NCI-H774 (cell line): Measurements from ENCODE around the gene FANCC.

Experiments used
- DNase-seq: peaks from one replicate; lab custom pipeline; 2025; lab: John Stamatoyannopoulos, UW

FANCC gene

DNA sequence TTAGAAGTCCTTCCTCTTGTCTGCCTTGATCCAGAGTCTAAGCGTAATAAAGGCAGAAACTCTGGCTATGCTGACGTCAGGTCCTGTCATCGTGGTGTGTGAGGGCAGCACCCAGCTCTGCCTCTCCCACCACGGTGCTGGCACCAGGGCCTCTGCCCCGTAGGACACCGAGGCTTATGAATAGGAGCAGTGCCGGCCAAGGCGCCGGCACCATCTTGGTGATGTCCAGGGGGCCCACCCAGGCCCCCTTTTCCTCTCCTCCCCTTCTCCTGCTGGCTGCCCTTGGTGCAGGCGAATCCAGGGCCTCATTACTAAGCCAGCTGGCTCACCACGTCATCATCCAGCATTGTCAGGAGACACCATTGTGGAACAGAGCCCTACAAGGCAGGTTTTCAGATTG lies 252.3 kb downstream of the FANCC start:
- DNase-seq = no peak

DNA sequence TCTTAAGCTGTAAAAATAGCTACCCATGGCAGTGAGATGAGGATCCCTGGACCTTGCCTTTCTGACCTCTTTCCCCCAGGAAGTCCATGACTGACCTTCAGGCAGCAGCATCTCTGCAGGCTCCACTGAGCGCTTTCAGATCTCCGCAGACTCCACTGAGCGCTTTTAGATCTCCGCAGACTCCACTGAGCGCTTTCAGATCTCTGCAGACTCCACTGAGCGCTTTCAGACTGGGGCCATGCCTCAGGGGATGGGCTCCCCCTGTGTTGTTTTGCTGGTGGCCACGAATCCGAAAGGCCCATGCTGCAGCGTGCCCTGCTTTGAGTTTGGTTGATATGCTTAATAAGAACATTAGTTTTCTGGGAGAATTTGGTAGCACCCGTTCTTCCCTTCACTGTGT lies 254.2 kb downstream of the FANCC start:
- no peak for DNase-seq

DNA sequence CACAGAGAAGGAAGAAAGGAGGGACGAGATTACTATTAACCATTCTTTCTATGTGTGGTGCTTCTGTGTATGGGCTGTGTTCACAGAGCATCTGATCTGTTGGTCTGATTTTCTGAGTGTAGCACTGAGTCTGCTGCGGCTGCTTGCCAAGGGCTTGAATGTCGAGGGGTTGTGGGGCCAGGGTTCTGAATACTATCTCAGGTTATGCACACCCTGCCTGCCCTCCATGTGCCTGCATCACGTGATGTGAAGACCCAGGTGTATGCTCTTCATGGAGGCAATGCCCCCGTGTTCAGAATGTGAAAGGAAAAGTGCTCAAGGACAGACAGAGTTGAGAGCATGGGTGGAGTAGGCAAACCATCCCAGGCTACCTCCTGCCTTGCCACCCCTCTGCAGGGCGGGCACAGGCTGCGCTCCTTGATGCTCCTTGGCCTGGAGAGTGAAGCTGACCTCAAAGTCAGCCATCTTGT lies 254.9 kb downstream of the FANCC start:
- DNase-seq = no peak

DNA sequence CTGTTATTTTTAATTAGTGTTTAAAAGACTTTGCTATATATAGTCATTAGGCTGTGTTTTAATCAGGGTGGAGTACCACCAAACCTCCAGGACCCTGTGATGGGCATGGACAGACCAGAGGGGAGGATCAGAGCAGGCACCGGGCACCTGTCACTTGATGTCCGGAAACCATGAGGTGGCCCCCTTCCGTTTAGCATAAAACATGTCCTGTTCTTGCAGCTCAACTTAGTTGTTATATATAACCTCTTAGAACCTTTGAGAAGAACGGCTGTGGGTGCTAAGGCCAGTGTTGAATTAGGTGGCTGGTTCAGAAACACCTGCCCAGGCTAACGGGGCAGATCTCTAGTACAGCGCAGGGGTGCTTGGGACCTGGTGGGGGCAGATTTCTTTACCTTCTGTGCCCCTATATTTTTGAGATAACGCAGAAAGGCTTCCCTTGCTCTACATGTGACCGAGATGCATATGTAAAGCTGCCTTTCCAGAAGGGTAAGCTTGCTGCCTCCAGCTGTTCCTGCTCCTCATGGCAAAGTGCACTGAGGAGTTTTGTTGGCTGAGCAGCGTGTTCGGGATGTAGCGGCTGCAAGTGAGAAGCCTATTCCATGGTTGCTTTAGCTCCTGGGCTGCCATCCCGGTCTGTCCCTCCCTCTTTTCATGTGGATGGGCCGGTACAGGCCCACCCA lies 255.5 kb downstream of the FANCC start:
- no peak for DNase-seq

DNA sequence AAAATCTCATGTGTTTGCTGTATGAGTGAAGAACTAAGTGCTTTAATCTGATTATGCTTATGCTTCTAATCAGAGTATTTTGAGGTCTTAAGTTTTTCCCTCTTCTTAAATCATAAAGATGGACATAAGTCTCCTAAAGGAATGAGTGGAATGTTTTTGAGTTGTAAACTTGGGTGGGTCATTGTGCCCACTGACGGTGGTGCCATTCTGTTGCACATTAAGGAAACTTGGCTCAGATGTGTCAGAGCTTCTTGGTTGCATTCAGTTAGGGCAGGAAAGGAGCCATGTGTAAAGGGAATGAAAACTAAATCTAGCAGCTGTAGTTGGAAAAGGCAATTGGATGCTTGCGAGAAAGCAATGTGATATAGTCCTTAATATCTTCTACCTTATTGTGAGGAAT lies 256.6 kb downstream of the FANCC start:
- no peak for DNase-seq

DNA sequence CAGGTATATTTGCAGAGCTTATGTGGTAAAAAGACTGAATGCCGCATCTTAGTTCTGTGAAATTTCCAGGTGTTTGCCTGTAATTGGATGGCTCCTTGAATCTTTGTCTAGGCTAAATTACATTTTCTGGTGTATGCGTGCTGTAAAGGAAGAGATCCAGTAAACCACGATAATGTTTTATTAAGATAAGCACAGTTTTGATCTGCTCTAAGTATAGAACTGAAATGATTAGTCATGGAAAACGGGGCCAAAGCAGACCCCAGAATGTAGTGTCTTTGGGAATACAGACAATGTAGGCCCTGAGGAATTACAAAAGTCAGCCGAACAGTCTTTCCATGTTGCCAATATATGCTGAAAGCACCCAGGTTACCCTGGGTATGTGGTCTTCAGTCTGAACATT lies 257.3 kb downstream of the FANCC start:
- no peak for DNase-seq

DNA sequence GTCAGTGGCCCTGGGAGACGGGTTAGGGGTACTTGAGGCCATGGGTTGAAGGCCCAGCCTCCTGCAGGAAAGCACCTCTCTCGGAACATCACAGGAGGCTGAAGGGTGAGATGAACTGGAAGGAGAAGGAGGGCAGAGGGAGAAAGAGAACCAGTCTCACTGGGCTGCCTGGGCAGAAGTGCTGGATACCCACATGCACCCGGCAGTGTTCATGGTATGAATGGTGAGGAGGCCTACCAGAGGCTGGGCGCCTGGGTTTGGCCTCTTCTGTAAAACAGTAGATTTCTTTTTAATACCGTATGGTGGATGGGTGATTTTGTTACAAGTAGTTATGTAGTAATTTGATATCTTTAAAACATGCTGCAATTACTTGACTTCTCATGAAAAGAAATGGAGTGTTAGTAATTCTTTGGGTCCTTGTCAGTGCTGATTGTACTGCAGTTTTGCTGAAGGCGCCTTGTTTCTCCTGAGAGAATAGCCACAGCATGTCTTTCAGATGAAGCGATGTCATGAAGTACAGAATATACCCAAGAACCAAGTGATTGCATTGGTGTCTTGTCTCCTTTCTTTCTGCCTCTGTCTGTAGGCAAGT lies 258.6 kb downstream of the FANCC start:
- DNase-seq = no peak

DNA sequence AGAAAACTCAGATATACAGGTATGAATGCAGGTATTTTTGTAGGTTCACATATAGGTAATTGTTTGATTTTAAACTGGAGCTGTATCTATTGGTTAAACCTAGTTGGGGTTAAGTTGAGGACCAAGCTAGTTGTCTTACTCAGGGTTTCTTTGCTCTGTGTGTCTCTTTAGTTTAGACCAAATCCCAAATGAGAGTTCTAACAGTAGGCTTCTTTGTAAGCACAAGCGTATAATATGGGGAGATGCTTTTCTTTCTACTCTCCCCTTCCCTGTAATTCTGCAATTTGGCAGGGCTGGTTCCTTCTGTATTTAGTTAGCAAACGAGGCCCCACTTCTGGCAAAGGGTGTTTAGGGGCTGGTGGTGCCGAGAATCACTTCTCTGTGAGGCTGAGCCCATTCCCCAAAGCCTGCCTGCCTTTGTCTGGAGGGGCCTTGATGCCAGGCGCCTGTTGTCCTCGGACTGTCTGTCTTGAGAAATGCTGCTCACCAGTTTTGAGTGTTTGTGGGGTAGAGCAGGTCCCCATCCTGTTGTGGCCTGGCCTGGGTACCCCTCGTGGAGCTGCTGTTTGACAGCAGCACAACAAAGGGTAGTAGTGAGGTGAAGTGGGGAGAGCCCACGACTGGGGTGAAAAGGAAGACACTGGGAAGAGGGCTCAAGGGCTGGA lies 259.3 kb downstream of the FANCC start:
- no peak for DNase-seq

DNA sequence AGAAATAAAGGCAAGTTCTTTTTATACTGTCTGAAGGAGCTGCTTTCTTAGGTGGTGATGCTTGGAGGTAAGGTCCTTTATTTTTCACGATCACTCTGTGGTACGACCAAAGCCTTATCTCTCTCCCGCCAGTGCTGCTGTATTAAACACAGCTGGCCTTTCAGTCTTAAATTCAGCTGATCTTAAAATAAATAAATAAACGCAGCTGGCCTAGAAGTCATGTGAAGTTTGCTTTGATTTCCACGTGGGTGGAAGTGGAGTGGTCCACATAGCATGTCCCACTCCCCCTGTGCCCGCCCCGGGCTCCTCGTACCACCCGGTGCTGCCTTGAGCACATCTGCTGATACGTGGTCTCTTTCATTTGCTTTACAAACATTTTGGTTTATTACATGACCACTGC lies 260.4 kb downstream of the FANCC start:
- DNase-seq = peak; percentile 28

DNA sequence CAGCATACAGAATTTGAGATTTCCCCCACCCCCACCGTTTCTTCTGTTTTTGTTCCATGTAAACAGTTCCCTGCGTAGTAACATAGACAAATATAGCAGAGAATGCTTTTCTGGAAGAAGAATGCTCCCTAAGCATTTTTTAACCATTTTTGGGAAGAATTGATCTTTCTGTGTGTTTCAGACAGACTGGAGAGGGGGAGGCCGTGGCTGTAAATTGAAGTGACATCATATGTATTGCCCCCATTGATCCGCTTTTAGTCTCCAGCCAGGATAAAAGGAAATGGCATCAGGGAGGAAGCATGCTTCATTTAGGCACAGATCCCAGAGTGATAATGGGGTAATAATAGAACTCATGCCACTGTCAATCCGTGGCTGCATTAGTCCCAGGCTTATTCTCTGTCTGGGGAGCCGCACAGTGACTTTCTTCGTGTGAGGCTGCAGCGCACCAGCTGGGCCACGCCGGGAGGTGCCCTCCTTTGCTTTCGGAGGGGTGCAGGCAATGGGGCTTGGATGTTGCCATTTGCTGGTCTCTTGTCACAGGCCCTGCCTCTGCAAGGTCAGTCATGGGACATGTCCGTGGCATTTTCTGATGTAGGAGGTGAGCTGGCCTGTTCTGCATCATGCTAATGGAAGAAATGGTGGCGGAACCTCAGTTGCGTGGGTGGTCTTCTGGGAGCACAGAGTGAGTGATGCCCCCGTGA lies 261.5 kb downstream of the FANCC start:
- no peak for DNase-seq

DNA sequence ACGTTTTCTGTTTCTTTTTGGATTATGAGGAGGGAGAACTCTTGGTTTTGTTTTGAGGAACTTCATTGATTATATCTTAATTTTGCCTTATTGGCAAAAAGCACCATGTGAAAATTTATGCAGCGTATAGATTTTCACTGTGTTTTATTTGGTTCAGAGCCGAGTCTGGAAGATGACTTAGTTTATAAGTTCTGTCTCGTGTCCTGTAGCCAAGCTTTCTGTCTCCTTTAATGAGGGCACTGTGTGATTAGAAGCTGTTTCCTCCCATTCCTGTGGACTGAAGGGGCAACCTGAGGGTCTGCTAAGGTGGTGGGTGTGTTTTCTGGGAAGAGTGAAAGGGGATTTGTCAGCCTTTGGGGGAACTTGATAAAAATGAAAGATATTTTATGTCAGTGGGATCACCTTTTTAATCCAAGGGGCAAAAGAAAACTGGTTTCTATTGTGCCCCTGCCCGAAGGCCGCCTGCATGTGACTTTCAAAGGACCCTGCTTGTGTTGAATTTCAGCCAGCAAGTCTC lies 262.1 kb downstream of the FANCC start:
- DNase-seq = no peak

DNA sequence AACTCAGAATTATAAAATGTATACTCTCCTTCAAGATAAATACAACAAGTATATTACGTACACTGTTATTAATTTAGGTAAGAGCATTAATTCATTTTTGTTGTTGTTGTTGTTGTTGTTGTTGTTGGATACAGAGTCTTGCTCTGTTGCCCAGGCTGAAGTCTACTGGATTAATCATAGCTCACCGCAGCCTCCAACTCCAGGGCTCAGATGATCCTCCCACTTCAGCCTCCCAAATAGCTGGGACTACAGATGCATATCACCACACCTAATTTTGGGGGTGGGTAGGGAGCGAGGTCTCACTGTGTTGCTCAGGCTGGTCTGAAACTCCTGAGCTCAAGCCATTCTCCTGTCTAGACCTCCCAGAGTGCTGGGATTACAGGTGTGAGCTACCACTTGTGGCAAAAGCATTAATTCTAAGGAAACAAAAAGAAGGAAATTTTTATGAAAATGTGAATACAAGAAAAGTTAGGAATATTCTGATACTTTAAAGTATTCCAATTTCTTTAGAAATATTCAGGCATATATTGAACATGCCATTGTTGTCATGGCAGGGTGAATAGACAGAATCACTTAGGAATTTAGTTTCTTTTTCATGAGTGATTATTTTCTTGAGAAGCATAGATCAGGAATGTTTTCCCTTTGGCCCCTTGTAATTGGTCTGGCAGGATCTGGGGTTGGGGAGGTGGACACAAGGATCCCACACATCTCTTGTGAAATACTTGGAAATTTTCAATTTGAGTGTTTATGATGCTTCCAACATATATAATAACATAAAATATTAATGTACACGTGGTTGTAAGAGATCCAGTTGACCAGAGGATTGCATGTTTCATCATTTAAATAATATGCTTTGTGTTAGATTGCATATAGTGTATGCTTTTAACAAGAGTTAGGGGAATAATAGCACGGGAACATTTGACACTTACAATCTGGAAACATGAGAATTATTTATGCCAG lies 263.6 kb downstream of the FANCC start:
- no peak for DNase-seq

DNA sequence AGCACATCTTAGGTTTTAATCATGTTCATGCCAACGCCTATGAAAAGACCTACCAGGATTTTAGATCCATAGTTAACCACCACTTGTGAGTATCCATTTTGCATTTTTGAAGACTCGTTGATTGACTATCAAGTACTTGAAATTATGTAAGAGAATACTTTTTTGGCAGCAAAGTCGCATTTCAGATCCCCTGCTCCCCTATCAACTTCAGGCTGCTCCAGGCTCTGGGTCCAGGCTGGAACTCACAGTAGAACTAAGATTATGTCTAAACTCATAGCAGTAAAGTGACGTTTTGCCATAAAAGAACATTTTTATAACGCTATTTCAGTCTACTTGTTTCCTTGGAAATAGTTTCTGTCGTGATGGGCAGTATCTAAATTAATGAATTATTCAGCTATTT lies 267.7 kb downstream of the FANCC start:
- DNase-seq = no peak
